Lower lobe of right lung (tissue), 2 donors: ENCODE data around the gene TCL1B. TPM values are rescaled to one million over a fixed set of nuclear protein-coding genes. Genes with fewer than 3 reads are reported as not detected.

Experiments used
- ATAC-seq, 2 donors: fragments of 200-7000 bp; cut with Tn5 transposase; one replicate each; pipeline ENCODE4 v1.9.1; 2020 to 2022; ENCODE audit warnings: mild to moderate bottlenecking in 2 of 2, moderate library complexity in 2 of 2
- DNase-seq: peaks from one replicate; pipeline ENCODE4 v3.0.0-alpha.2; 2020
- H3K27ac ChIP-seq: fragments of 200-600 bp; one replicate; pipeline ENCODE4 v1.8.0; 2022
- H3K27me3 ChIP-seq: fragments of 200-600 bp; one replicate; pipeline ENCODE4 v1.8.0; 2022; ENCODE audit warnings: low read depth
- H3K36me3 ChIP-seq: fragments of 200-600 bp; one replicate; pipeline ENCODE4 v1.8.0; 2022; ENCODE audit warnings: mild to moderate bottlenecking
- H3K4me1 ChIP-seq: fragments of 200-600 bp; one replicate; pipeline ENCODE4 v1.8.0; 2022
- H3K4me3 ChIP-seq: fragments of 200-600 bp; one replicate; pipeline ENCODE4 v1.8.0; 2022; ENCODE audit warnings: mild to moderate bottlenecking
- H3K9me3 ChIP-seq: fragments of 200-600 bp; one replicate; pipeline ENCODE4 v1.8.0; 2022
- intact Hi-C: fragments of 100-400 bp; cut with DNase I; formaldehyde crosslinking; loops from one replicate; pipeline ENCODE4 v1.11.0; 2022
- total RNA-seq: library from RNA; stranded (reverse); fragmentation: NEBNext Ultra II Directional; extraction: Animal tissue kit (Norgen Biotek cat#: 25700); gene quantifications from one replicate; pipeline ENCODE4 v1.2.1, GENCODE V29; 2021
- TF ChIP-seq, protein P1 (sequence below): fragments of 200-600 bp; IDR thresholded peaks from one replicate; pipeline ENCODE4 v1.8.0; 2022; ENCODE audit warnings: antibody characterized with exemption, mild to moderate bottlenecking
- donor health status: DM: no; HTN: yes; CAD: no; lungs with severe emphysema.

Gene TCL1B
- total RNA-seq, 1 donor from 2014 or later = not detected

DNA sequence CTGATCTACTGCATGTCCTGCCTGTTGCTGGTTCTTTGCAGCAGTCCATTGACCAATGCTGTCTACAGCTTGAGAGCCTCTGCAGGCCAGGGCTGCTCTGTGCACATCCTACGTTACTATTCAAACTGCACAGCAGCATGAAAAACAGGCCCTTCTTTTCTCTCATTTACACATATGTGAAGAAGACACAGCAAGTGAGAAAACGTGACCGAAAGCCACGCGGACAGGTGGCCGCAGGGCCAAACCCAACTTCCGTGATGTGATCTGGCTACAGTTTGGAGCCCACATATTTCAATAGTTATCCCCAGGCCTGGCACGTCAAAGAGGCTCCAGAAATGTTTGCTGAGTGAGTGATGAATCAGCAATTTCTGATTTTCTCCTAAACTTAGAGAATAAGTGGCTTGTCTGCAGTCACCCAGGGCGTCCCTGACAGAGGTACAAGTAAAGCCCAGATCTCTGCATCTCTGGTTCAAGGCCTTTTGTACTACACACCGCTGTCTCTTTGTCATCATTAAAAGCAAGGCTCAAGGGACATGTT, 17.9 kb upstream of the TCL1B start:
- peaks cover 14% of the 10 kb centered on the region for H3K27me3 ChIP-seq
- H3K4me1 ChIP-seq = no peaks in the 10 kb centered on the region
- intact Hi-C loops = no loop called here
- no peaks in the 10 kb centered on the region for H3K36me3 ChIP-seq
- H3K9me3 ChIP-seq = no peaks in the 10 kb centered on the region
- no peak overlapping the region for H3K27ac ChIP-seq
- no peak overlapping the region for H3K4me3 ChIP-seq
- ATAC-seq = no peak
- TF ChIP-seq, protein P1, sequence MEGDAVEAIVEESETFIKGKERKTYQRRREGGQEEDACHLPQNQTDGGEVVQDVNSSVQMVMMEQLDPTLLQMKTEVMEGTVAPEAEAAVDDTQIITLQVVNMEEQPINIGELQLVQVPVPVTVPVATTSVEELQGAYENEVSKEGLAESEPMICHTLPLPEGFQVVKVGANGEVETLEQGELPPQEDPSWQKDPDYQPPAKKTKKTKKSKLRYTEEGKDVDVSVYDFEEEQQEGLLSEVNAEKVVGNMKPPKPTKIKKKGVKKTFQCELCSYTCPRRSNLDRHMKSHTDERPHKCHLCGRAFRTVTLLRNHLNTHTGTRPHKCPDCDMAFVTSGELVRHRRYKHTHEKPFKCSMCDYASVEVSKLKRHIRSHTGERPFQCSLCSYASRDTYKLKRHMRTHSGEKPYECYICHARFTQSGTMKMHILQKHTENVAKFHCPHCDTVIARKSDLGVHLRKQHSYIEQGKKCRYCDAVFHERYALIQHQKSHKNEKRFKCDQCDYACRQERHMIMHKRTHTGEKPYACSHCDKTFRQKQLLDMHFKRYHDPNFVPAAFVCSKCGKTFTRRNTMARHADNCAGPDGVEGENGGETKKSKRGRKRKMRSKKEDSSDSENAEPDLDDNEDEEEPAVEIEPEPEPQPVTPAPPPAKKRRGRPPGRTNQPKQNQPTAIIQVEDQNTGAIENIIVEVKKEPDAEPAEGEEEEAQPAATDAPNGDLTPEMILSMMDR = no peak
- no peak for DNase-seq

DNA sequence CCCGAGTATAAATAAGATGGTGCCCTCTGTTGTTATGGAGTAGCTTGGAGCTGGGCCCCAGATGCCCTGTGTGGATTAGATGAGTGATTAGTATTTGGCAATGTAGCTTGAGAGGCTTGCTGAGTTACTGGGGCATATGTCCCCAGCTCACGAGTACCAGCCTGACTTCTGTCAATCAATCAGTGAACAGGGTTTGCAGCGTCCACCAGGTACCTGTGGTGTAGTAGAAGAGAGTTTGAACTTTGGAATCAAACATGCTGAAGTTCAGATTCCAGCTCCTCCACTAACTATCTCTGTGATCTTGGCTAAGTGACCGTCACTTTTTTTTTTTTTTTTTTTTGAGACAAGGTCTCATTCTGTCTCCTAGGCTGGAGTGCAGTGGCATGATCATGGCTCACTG, 11.6 kb upstream of the TCL1B start:
- ATAC-seq (no peak), DNase-seq (no peak)
- intact Hi-C loops = no loop called here
- Histone ChIP-seq H3K27ac (no peak overlapping the region), H3K4me1 (no peaks in the 10 kb centered on the region), H3K4me3 (no peak overlapping the region), H3K36me3 (no peaks in the 10 kb centered on the region), H3K27me3 (peaks cover 15% of the 10 kb centered on the region), H3K9me3 (no peaks in the 10 kb centered on the region)
- TF ChIP-seq, protein P1 = no peak

DNA sequence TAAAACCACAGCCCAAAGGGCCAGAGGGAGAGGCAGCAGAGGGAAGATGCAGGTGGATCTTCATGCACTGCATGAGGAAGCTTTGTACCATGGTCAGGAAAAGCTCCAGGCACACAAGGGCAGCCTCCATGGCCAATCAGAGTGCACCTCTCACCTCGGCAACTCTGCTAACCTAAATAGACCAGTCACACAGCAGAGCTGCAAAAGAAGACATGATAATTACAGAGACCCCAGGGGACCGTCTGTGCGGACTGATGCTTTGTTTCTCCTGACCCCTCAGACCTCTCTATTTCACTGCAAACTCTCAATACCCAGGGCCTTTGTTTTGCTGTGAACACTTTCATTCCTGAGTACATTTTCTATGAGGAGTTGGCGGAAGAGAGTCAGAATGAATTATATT, 10.7 kb upstream of the TCL1B start:
- intact Hi-C loops = no loop called here
- Histone ChIP-seq H3K36me3 (no peaks in the 10 kb centered on the region), H3K9me3 (no peaks in the 10 kb centered on the region), H3K27me3 (peaks cover 15% of the 10 kb centered on the region), H3K4me3 (no peak overlapping the region), H3K27ac (no peak overlapping the region), H3K4me1 (no peaks in the 10 kb centered on the region)
- no peak for ATAC-seq
- DNase-seq = no peak
- TF ChIP-seq, protein P1 = no peak

DNA sequence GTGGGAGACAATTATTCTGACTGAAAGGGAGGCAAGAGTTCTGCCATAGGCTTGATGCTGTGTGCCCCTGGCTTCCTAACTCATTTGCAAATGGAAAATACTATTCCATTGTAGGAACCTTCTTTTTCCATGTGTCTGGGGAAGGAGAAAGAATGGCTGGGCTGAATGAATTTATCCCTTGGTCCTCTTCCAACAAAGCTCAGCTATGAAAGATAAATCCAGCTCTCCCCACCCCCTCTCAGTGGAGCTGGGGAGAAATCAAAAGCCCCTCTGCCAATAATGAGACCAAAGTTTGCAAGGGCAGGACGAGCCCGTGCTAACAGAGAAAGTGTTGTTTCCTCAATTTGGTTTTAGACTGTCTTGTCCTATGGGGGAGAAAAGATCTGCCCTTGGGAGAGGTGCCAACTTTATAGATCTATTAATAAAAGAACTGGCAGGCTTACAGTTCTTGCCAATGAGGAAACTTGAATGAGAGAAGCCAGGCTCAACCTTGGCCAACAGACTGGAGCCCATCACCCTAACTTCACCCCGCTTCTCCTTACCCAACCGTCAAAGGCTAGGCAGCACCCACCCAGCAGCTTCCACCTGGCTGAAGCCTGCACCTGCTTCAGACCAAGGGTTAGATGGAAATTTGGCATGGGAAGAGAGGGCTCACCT, 8.9 kb upstream of the TCL1B start:
- H3K4me1 ChIP-seq = no peaks in the 10 kb centered on the region
- intact Hi-C loops = no loop called here
- ATAC-seq = no peak

DNA sequence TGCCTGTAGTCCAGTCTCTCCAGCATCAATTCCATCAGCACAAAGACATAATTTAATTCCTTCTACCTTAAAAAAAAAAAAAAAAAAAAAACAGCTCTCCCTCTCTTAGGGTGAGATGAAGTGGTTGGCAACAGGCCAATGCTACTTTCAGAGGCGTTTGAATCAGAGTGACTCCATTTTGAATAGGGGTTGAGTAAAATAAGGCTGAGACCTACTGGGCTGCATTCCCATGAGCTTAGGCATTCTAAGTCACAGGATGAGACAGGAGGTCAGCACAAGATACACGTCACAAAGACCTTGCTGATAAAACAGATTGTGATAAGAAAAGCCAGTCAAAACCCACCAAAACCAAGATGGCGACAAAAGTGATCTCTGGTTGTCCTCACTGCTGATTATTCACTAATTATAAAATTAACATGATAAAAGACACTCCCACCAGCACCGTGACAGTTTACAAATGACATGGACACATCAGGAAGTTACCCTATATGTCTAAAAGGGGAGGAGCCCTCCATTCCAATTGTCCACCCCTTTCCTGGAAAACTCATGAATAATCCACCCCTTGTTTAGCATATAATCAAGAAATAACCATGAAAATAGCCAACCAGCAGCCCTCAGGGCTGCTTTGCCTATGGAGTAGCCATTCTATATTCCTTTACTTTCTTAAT, 6.9 kb upstream of the TCL1B start:
- intact Hi-C loops = no loop called here
- TF ChIP-seq, protein P1 = no peak
- no peaks in the 10 kb centered on the region for H3K4me1 ChIP-seq
- ATAC-seq (no peak), DNase-seq (no peak)
- no peaks in the 10 kb centered on the region for H3K36me3 ChIP-seq
- H3K27ac ChIP-seq = no peak overlapping the region
- no peaks in the 10 kb centered on the region for H3K9me3 ChIP-seq
- no peak overlapping the region for H3K4me3 ChIP-seq
- peaks cover 10% of the 10 kb centered on the region for H3K27me3 ChIP-seq

More for the DNA sequence above, 8.9 kb upstream of the TCL1B start:
- DNase-seq = no peak
- Histone ChIP-seq H3K27me3 (peaks cover 15% of the 10 kb centered on the region), H3K36me3 (no peaks in the 10 kb centered on the region), H3K4me3 (no peak overlapping the region), H3K9me3 (no peaks in the 10 kb centered on the region), H3K27ac (no peak overlapping the region)
- TF ChIP-seq, protein P1 = no peak
